ENCODE data around the gene GGNBP2. TPM values are rescaled to one million over a fixed set of nuclear protein-coding genes. Genes with fewer than 3 reads are reported as not detected.
A peak's percentile ranks its signal among the peaks of the same experiment; 100 is the strongest.

GGNBP2 gene
- total RNA-seq, 1 experiment from 2014 or later, result 57.2 TPM

GRCh38 chr17:36599546-36600250 is 55.0 kb downstream of the GGNBP2 start:
- Histone ChIP-seq H3K4me3 (ENCODE audit: low read depth in 2 of 2, low read length in 2 of 2) (no peak overlapping the region), H3K9me3 (ENCODE audit: control insufficient read depth, insufficient read depth, low read depth, low read length) (no peaks in the 10 kb centered on the region), H3K4me1 (ENCODE audit: control insufficient read depth, insufficient read depth, low read length) (peaks cover 7% of the 10 kb centered on the region; the same call in 1 of the 2 replicates), H3K27ac (ENCODE audit: low read length) (no peak overlapping the region), H3K36me3 (ENCODE audit: control insufficient read depth, insufficient read depth, low read length) (peaks cover 4% of the 10 kb centered on the region; the same call in 1 of the 2 replicates), H3K27me3 (ENCODE audit: control insufficient read depth, insufficient read depth, low read length) (no peaks in the 10 kb centered on the region)
- ATAC-seq, result no peak
- DNase-seq (ENCODE audit: low read depth, low spot score), result no peak
- in situ Hi-C loops (cut with HindIII; ENCODE audit: low pct_unique_long_range_greater_than_20kb, low sequenced_read_pairs), result no loop called here
- BruUV-seq (replicated peaks), result no TSS peak
- ChIA-PET POLR2A (no interaction called here), CTCF (no interaction called here)
- TF ChIP-seq POLR2AphosphoS5 (IDR thresholded peaks at IDR 0.05; ENCODE audit: low read depth, low read length) (no peak), TCF7L2 (IDR thresholded peaks at IDR 0.05; ENCODE audit: low read depth, low read length) (no peak), SIN3A (IDR thresholded peaks at IDR 0.05; ENCODE audit: borderline replicate concordance, insufficient read depth, low read depth, low read length) (no peak), REST (IDR thresholded peaks at IDR 0.05; ENCODE audit: insufficient read depth in 1 of 2, low read depth in 2 of 2, low read length in 1 of 2) (no peak)
- TF ChIP-seq, protein P1, sequence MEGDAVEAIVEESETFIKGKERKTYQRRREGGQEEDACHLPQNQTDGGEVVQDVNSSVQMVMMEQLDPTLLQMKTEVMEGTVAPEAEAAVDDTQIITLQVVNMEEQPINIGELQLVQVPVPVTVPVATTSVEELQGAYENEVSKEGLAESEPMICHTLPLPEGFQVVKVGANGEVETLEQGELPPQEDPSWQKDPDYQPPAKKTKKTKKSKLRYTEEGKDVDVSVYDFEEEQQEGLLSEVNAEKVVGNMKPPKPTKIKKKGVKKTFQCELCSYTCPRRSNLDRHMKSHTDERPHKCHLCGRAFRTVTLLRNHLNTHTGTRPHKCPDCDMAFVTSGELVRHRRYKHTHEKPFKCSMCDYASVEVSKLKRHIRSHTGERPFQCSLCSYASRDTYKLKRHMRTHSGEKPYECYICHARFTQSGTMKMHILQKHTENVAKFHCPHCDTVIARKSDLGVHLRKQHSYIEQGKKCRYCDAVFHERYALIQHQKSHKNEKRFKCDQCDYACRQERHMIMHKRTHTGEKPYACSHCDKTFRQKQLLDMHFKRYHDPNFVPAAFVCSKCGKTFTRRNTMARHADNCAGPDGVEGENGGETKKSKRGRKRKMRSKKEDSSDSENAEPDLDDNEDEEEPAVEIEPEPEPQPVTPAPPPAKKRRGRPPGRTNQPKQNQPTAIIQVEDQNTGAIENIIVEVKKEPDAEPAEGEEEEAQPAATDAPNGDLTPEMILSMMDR (IDR thresholded peaks at IDR 0.05), result no peak
- intact Hi-C loops (cut with micrococcal nuclease; ENCODE audit: unreplicated experiment), result no loop called here

DNA sequence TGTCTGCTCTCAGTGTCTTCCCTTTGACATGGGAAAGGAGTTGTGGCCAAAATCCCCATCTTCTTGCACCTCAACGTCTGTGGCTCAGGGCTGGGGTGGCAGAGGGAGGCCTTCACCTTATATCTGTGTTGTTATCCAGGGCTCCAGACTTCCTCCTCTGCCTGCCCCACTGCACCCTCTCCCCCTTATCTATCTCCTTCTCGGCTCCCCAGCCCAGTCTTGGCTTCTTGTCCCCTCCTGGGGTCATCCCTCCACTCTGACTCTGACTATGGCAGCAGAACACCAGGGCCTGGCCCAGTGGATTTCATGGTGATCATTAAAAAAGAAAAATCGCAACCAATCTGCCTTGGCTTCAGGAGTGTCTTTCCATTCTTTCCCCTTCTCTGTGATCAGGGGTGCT is 55.7 kb downstream of the GGNBP2 start:
- intact Hi-C loops (cut with micrococcal nuclease; ENCODE audit: unreplicated experiment), result no loop called here
- Histone ChIP-seq H3K27me3 (ENCODE audit: control insufficient read depth, insufficient read depth, low read length) (no peaks in the 10 kb centered on the region), H3K27ac (ENCODE audit: low read length) (peak overlapping the region; percentile 86), H3K36me3 (ENCODE audit: control insufficient read depth, insufficient read depth, low read length) (peaks cover 4% of the 10 kb centered on the region; the same call in 1 of the 2 replicates), H3K4me1 (ENCODE audit: control insufficient read depth, insufficient read depth, low read length) (peaks cover 7% of the 10 kb centered on the region; the same call in 1 of the 2 replicates), H3K4me3 (ENCODE audit: low read depth in 2 of 2, low read length in 2 of 2) (no peak overlapping the region; a peak in 2 of 4 replicates), H3K9me3 (ENCODE audit: control insufficient read depth, insufficient read depth, low read depth, low read length) (no peaks in the 10 kb centered on the region)
- TF ChIP-seq REST (IDR thresholded peaks at IDR 0.05; ENCODE audit: insufficient read depth in 1 of 2, low read depth in 2 of 2, low read length in 1 of 2) (no peak), SIN3A (IDR thresholded peaks at IDR 0.05; ENCODE audit: borderline replicate concordance, insufficient read depth, low read depth, low read length) (no peak), TCF7L2 (IDR thresholded peaks at IDR 0.05; ENCODE audit: low read depth, low read length) (no peak), POLR2AphosphoS5 (IDR thresholded peaks at IDR 0.05; ENCODE audit: low read depth, low read length) (no peak)
- TF ChIP-seq, protein P1 (IDR thresholded peaks at IDR 0.05), result no peak
- DNase-seq (ENCODE audit: low read depth, low spot score) (no peak), ATAC-seq (no peak)
- POLR2A ChIA-PET, result no interaction called here
- CTCF ChIA-PET, result no interaction called here
- BruUV-seq (replicated peaks), result no TSS peak
- in situ Hi-C loops (cut with HindIII; ENCODE audit: low pct_unique_long_range_greater_than_20kb, low sequenced_read_pairs), result no loop called here

Measured in Panc1 (cell line).